HepG2 (cell line): Measurements from ENCODE around the gene AARS2. TPM values are rescaled to one million over a fixed set of nuclear protein-coding genes. Genes with fewer than 3 reads are reported as not detected.

ENCODE experiments used
- ATF7-NPFF ChIP-seq: sonication (generic); formaldehyde crosslinking; IDR thresholded peaks from 2 replicates; pipeline ENCODE4 v1.8.1; 2023; ENCODE audit warnings: mild to moderate bottlenecking, low read depth, missing genetic modification reagents, moderate library complexity
- BRD4 ChIP-seq: sonication (generic); formaldehyde crosslinking; IDR thresholded peaks from 2 replicates; pipeline ENCODE4 v1.4.0; 2020; ENCODE audit warnings: missing genetic modification reagents
- CENPBD1 ChIP-seq: sonication (generic); formaldehyde crosslinking; IDR thresholded peaks from 2 replicates; pipeline ENCODE4 v1.8.0; 2022; ENCODE audit warnings: missing genetic modification reagents, low read depth, mild to moderate bottlenecking, borderline replicate concordance
- EZH2 ChIP-seq: conservative IDR thresholded peaks from 2 replicates; pipeline ENCODE4 v1.6.1; 2012; ENCODE audit warnings: mild to moderate bottlenecking, low read depth, low read length, moderate library complexity
- GATAD2A ChIP-seq: IDR thresholded peaks from 2 replicates; pipeline ENCODE4 v1.6.1; 2016
- HOXA3 ChIP-seq: sonication (generic); formaldehyde crosslinking; IDR thresholded peaks from 2 replicates; pipeline ENCODE4 v1.5.0; 2020; ENCODE audit warnings: missing genetic modification reagents
- NR2F6 ChIP-seq, 2 experiments: IDR thresholded peaks; 2 replicates each; pipeline ENCODE4 v1.6.1; 2016; ENCODE audit warnings: antibody characterized with exemption in 1 of 2, mild to moderate bottlenecking in 1 of 2
- PATZ1 ChIP-seq: sonication (generic); formaldehyde crosslinking; IDR thresholded peaks from 2 replicates; pipeline ENCODE4 v1.4.0; 2020; ENCODE audit warnings: missing genetic modification reagents
- RNF219 ChIP-seq: sonication (generic); formaldehyde crosslinking; IDR thresholded peaks from 2 replicates; pipeline ENCODE4 v1.5.0; 2020; ENCODE audit warnings: mild to moderate bottlenecking, missing genetic modification reagents
- SMAD9 ChIP-seq: sonication (generic); formaldehyde crosslinking; IDR thresholded peaks from 2 replicates; pipeline ENCODE4 v1.5.1; 2020; ENCODE audit warnings: mild to moderate bottlenecking, missing genetic modification reagents
- SSRP1 ChIP-seq: IDR thresholded peaks from 2 replicates; pipeline ENCODE4 v1.6.1; 2016; ENCODE audit warnings: control low read depth
- TEF ChIP-seq: sonication (generic); formaldehyde crosslinking; IDR thresholded peaks from 2 replicates; pipeline ENCODE4 v1.5.0; 2020; ENCODE audit warnings: missing genetic modification reagents
- TIGD3 ChIP-seq: sonication (generic); formaldehyde crosslinking; IDR thresholded peaks from 2 replicates; pipeline ENCODE4 v1.5.1; 2020; ENCODE audit warnings: mild to moderate bottlenecking, missing genetic modification reagents, borderline replicate concordance
- ZFP91 ChIP-seq: sonication (generic); formaldehyde crosslinking; IDR thresholded peaks from 2 replicates; pipeline ENCODE4 v1.9.0; 2022; ENCODE audit warnings: missing genetic modification reagents, mild to moderate bottlenecking, borderline replicate concordance
- ZFY ChIP-seq: sonication (generic); formaldehyde crosslinking; IDR thresholded peaks from 2 replicates; pipeline ENCODE4 v1.4.0; 2020; ENCODE audit warnings: missing genetic modification reagents
- ZNF34 ChIP-seq: sonication (generic); formaldehyde crosslinking; IDR thresholded peaks from 2 replicates; pipeline ENCODE4 v1.4.0; 2020; ENCODE audit warnings: mild to moderate bottlenecking, missing genetic modification reagents, borderline replicate concordance
- ZNF468 ChIP-seq: sonication (generic); formaldehyde crosslinking; IDR thresholded peaks from 2 replicates; pipeline ENCODE4 v1.8.0; 2022; ENCODE audit warnings: mild to moderate bottlenecking, moderate library complexity, missing genetic modification reagents
- ZNF547 ChIP-seq: sonication (generic); formaldehyde crosslinking; IDR thresholded peaks from 2 replicates; pipeline ENCODE4 v1.5.1; 2020; ENCODE audit warnings: mild to moderate bottlenecking, missing genetic modification reagents
- ZSCAN25 ChIP-seq: sonication (generic); formaldehyde crosslinking; IDR thresholded peaks from 2 replicates; pipeline ENCODE4 v1.8.0; 2022; ENCODE audit warnings: mild to moderate bottlenecking, missing genetic modification reagents
- polyA plus RNA-seq, 8 experiments: library from polyadenylated mRNA; depleted of rRNA in 3 of 8; stranded (reverse) in 7 of 8; unstranded in 1 of 8; fragments of >200 nt; fragmentation: Illumina TruSeq in 4 of 8; extraction: Trizol in 4 of 8; gene quantifications; 2 replicates each; pipeline versions ENCODE4 v1.2.1 to v1.2.3, GENCODE V29; 2011 to 2016; ENCODE audit warnings: low read depth in 4 of 8, missing spikeins in 1 of 8, mixed read lengths in 1 of 8; ENCODE audit not compliant: insufficient read depth in 1 of 8
- total RNA-seq, 5 experiments: library from RNA; depleted of rRNA; stranded (reverse); fragments of >200 nt; fragmentation: Illumina TruSeq; extraction: Trizol; gene quantifications; 2 replicates each; pipeline ENCODE4 v1.2.3, GENCODE V29; 2016; ENCODE audit warnings: low read depth in 1 of 5

Gene AARS2
- total and polyA plus RNA-seq, 2 of the 13 experiments (the other 11 are each of a cell fraction or from before 2014, with no cell fraction given) = 7.5 to 24.1 TPM

GRCh38 chr6:44263354-44264100 lies 49.6 kb downstream of the AARS2 start (continued):
- TF ChIP-seq ZSCAN25 (CRISPR knock-in tag) (no peak), RNF219 (CRISPR knock-in tag) (no peak), SSRP1 (CRISPR knock-in tag) (no peak), HOXA3 (CRISPR knock-in tag) (peak; percentile 32; the same call in 1 of the 2 replicates), ZFY (CRISPR knock-in tag) (peak; percentile 66), ATF7-NPFF (no peak), ZNF34 (no peak), BRD4 (no peak), ZFP91 (CRISPR knock-in tag) (no peak; the same call in 1 of the 2 replicates), SMAD9 (CRISPR knock-in tag) (0 out of 2 replicates have a peak, but pooled peaks have one; percentile 66), TEF (no peak), EZH2 (no peak), ZNF468 (CRISPR knock-in tag) (no peak; the same call in 1 of the 2 replicates), ZNF547 (no peak), GATAD2A (CRISPR knock-in tag) (no peak), CENPBD1 (CRISPR knock-in tag) (no peak; the same call in 1 of the 2 replicates), PATZ1 (CRISPR knock-in tag) (peak; percentile 59), TIGD3 (CRISPR knock-in tag) (no peak), NR2F6 (IDR thresholded peaks at IDR 0.05) (0 out of 2 replicates have a peak, but pooled peaks have one; percentile 28), NR2F6 (CRISPR knock-in tag; IDR thresholded peaks at IDR 0.05) (peak; percentile 46; the same call in 1 of the 2 replicates)
